GM21619 (cell line): ENCODE measurements around the gene HDAC11.

Experiments
- ATAC-seq: cut with Tn5 transposase; IDR thresholded peaks from one replicate; pipeline ENCODE4 v1.9.1; 2021; ENCODE audit not compliant: unreplicated experiment

The HDAC11 gene

DNA sequence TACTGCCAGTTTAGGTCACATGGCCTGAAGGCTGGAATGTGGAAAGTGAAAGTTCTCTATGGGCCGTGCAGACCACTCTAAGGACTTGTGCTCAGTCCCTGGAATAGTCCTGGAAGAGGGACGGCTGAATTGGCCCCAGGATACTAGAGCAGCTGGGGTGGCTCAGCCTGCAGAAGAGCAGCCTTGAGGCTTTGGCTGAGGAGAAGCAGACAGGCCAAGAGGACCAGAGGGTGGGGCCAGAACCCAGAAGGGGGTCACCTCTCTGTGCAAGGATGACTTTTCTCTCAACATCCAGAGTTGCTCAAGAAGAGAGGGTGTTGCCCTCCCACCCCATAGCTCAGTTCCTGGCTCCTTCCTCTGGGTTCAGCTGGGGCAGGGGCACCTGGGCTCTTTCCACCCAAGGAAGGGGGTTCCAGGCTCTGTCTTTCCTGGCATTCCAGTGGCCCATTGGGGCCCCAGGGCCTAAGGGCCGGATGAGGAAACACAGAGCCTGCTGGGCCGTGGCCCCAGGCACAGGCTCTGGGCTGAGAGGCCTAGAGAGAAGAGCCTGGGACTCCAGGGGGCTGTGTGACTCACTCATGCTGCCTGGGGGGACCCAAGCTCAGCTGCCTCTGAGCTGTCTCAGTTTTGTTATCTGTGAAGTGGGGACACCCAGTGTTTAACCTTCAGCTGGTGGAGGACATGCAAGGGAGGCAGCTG lies 60.3 kb downstream of the HDAC11 start:
- no peak for ATAC-seq

GRCh38 chr3:13541691-13542090 lies 61.6 kb downstream of the HDAC11 start:
- no peak for ATAC-seq

DNA sequence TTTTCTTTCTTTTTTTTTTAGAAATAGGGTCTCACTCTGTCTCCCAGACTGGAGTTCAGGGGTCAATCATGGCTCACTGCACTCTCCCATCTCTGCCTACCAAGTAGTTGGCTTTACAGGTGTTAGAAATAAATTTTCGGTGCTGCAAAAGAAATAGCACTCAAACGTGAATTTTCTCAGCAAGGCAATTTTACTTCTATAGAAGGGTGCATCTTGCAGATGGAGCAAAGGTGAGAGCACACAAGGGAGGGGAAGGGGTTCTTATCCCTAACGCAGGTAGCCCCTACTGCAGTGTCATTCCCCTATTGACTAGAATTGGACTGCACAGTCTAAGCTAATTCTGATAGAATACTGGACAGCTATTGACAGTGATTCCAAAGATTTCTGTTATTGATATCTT lies 62.0 kb downstream of the HDAC11 start:
- ATAC-seq: no peak

DNA sequence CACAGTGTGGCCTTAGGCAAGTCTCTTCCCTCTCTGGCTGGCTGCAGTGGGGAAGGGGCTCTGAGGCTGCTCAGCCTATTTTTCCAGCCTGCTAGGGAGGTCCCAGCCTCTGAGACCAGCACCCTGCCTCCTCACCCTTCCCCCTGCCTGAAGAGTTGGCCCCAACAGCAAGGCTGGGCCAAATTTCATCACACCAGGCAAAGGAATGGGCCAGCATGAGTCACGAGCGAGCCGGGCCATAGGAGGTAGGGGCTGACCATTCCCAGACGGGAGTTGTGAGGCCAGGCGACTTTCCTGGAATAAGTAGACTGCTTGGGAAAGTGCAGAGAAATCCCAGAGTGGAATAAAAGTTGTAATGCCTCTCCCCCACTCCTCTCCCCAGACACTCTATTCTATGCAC lies 63.1 kb downstream of the HDAC11 start:
- no peak for ATAC-seq

DNA sequence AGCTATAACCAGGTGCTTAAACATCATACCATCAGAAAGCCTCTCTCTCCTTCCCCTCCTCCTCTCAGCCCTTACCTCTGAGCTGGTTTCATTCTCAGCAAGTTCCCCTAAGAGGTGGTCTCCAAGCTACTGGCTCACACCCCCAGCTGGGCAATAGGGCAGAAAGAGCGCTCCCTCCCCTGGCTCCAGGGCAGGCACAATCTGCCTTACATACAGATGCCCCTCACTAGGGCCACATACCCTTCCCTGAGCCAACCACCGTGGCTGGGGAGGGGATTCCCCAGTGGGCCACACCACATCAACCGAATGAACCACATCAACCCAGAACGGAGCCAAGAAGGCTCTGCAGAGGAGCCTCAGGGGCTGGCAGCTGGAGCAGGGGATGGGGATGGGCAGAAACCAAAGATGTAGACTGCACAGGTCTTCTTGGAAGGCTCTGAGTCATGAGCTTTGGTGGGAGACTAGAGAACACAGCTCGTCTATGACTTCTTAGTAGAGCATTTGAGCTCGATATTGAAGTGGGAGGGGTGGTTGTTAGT lies 64.3 kb downstream of the HDAC11 start:
- ATAC-seq: no peak

GRCh38 chr3:13544951-13545651 lies 65.0 kb downstream of the HDAC11 start:
- ATAC-seq: no peak

GRCh38 chr3:13545952-13546454 lies 65.9 kb downstream of the HDAC11 start:
- ATAC-seq: no peak

DNA sequence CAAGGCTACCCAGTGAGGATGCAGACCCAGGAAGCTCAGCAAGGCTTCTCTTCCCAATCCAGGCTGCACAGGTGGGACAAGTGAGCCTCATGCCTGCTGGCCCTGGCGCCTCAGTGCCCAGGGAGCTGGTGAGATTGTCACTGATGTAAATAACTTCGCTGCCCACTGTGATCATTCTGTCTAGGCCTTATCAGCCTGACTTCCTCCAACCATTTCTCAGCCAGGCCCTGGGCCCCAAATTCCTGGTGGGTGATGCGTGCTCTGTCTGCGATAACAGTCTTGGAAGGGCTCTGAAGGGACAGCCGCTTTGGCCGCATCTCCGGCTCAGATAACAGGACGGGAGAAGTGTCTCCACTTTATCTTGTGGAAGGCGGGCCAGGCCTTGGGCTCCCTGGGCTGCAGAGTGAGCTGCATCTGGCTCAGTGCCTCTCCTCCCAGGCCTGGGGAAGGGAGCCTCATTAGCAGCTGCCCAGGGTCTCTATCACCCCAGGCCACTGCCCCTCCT lies 66.6 kb downstream of the HDAC11 start:
- ATAC-seq: no peak

- no peak for ATAC-seq
Observed at GRCh38 chr3:13547591-13548371, 67.7 kb downstream of the HDAC11 start.

- ATAC-seq: no peak
Observed at GRCh38 chr3:13548696-13549622, 68.9 kb downstream of the HDAC11 start, which contains the start of gene FBLN2. FBLN2 (plus strand) TSS chr3:13549125; CDS start chr3:13570356, 21,231 bp downstream.

DNA sequence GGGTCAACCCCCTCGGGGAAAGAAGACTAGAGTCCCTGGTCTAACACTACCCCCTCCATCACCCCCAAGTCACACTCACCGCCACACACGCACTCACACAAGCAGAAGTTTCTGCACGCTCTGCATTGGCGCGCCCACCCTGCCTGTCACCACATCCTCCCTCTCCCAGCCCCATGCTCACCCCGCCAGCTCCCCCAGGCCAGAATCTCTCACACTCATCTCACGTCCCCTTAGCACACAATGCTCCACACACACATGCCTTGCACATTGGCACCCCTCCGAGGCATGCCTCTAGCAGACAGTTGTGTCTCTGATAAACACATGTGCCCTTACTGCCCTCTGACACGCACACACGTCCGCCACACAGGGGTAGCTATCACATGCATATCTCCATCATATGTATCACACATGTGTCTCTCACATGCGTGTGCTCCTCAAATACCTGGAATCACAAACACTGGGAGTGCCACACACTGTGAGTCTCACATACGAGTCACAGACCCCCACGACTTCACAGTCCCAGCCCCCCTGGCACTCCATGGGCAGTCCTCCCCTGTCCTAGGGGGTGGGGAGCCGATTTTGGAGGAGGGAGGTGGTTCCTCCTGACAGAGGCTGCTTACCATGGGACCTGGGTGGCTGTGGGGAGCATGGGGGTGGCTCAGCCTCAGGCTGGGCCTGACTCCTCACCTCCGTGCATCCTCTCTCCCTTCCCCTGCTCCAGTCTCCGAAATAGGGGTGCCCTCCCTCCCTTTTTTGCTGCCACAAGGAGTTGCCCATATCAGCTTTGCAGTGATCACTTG lies 69.7 kb downstream of the HDAC11 start:
- no peak for ATAC-seq

DNA sequence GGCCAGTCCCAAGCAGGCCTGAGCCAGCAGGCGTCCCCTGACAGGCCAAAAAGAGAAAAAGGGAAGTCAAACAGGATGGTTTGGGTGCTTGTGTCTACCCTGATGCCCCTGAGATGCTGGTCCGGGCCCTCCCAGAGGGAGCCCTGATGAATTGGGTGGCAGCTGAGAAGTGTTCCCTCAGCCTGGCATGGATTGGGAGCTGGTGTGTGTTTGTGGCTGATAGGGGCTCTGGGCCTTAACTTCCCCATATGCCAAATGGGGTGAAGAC lies 70.3 kb downstream of the HDAC11 start:
- no peak for ATAC-seq

DNA sequence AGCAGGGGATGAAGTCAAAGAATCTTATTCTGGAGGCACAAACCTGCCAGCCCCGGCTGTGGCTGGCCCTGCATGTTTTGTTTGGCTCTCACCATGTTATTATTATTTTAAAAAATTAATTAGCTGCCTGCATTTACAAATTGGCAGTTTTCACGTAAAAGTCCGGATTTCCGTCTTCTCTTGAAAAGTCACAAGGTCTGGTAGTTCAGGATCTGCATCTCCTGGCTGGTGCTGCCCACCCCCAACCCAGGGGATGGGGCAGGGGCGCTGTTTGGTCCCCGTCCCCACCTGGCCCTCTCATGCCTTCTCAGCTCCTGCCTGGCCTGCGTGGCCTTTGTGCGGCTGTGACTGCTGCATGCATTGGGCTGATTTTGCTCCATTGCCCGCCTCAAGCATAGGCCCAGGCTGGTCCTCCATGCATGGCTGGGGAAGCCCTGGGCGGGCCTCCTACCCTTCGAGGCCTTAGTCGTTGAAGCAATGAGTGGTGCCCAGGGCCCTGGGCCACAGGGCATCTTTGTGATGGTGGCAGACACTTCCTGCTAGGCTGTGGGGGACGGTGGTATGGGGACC lies 70.8 kb downstream of the HDAC11 start:
- no peak for ATAC-seq

DNA sequence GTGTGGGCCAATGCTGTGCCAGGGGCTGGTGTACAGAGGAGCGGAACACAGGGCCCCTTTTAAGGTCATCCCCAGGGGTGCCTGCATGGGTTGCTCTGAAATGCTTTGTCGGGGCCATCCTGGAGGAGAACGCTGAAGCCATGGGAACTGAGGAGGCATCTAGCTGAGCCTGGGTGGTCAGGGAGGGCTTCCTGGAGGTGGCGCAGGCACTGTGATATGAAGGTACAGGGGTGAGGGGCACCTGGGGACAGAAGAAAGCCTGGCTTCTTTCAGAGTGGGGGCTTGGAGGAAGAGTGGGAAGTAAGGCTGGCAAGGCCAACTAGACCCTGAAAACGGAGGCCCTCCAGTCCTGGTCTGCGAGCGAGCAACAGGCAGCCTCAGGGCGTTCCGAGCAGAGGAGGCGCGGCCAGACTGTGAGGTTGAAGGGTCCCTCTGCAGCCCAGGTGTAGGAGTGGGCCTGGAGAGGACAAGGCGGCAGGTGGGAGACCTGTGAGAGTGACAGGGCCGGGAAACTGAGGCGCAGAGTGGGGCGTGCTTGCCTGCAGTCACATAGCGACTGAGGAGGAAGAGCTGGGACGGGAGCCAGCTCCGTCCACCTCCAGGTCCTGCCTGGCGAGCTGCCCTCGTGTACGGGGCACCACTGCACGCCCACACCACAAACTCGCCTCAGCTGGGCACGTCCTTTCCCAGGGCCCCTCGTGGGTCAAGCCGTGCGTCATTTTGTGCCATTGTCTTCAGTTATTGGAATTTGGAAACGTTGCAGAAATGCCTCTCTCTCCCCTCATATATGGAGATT lies 72.9 kb downstream of the HDAC11 start:
- no peak for ATAC-seq

DNA sequence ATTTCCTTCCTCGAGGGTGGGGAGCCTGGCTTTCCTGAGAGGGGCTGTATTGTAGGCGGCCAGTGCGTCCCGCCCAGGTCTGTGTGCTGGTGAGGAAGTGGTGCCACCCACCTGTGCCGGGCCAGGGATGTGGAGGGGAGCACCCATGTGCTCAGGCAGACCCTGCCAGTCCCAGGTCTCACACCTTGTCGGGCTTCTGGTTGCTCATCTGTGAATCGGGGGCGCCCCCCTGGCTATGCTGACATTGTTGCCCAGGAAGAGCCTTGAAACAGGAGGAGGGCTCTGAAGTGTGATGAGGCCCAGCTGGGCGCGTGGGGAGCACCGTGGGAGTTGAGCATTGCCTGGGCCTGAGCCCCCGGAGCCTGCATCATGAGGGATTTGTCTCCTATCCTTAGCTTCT lies 73.6 kb downstream of the HDAC11 start:
- no peak for ATAC-seq

GRCh38 chr3:13555753-13556152 lies 75.6 kb downstream of the HDAC11 start:
- no peak for ATAC-seq
